Measurements from ENCODE around the gene CDK5. TPM values are rescaled to one million over a fixed set of nuclear protein-coding genes. Genes with fewer than 3 reads are reported as not detected.

The CDK5 gene
- total RNA-seq, 1 experiment from 2014 or later = 19.8 TPM

GRCh38 chr7:151071032-151071866 lies 13.6 kb upstream of the CDK5 start (continued):
- TF ChIP-seq RAD21 (IDR thresholded peaks at IDR 0.05; ENCODE audit: low read depth) (no peak), SP1 (IDR thresholded peaks at IDR 0.05; ENCODE audit: low read depth) (no peak), ELF1 (IDR thresholded peaks at IDR 0.05; ENCODE audit: borderline replicate concordance, low read depth) (no peak), EZH2phosphoT487 (IDR thresholded peaks at IDR 0.05; ENCODE audit: borderline replicate concordance) (no peak)

- TF ChIP-seq ZNF274 (IDR thresholded peaks at IDR 0.05; ENCODE audit: low read depth, low read length) (no peak), JUND (IDR thresholded peaks at IDR 0.05) (no peak), SIN3A (IDR thresholded peaks at IDR 0.05; ENCODE audit: low read depth) (no peak), CTCF (IDR thresholded peaks at IDR 0.05 in 2 of 3, conservative IDR thresholded peaks at IDR 0.05 in 1 of 3; ENCODE audit: borderline replicate concordance in 1 of 3, insufficient read depth in 1 of 3, low read depth in 2 of 3, low read length in 2 of 3) (no peak), EGR1 (IDR thresholded peaks at IDR 0.05; ENCODE audit: low read depth) (no peak), EZH2phosphoT487 (IDR thresholded peaks at IDR 0.05; ENCODE audit: borderline replicate concordance) (no peak), ATF3 (IDR thresholded peaks at IDR 0.05) (no peak), ZBTB33 (IDR thresholded peaks at IDR 0.05; ENCODE audit: extremely low read depth, insufficient replicate concordance, low read length) (no peak)
- Histone ChIP-seq H3K4me1 (ENCODE audit: control insufficient read depth in 1 of 2, insufficient read depth in 2 of 2, low read length in 2 of 2) (no peaks in the 10 kb centered on the region), H3K36me3 (ENCODE audit: control insufficient read depth in 1 of 2, insufficient read depth in 2 of 2, low read length in 2 of 2) (peaks cover 54 to 57% of the 10 kb centered on the region in 2 experiments; a peak in 3 of 4 replicates), H3K4me3 (replicated peaks in 1 of 2; ENCODE audit: low read depth in 1 of 2, low read length in 2 of 2) (no peak overlapping the region), H4K20me1 (ENCODE audit: insufficient read depth) (no peaks in the 10 kb centered on the region), H3K27me3 (ENCODE audit: insufficient read depth, low read length) (no peaks in the 10 kb centered on the region), H3K27ac (ENCODE audit: low read depth, low read length) (no peak overlapping the region), H3K79me2 (ENCODE audit: insufficient read depth, low read length) (peaks cover 23% of the 10 kb centered on the region; the same call in 1 of the 2 replicates), H3K9me2 (ENCODE audit: insufficient read depth) (no peaks in the 10 kb centered on the region), H3K9me3 (ENCODE audit: control insufficient read depth in 1 of 2, insufficient read depth in 1 of 2, low read depth in 1 of 2, low read length in 2 of 2) (no peaks in the 10 kb centered on the region), H3K4me2 (ENCODE audit: low read length) (no peak overlapping the region), H2AFZ (ENCODE audit: low read depth, low read length, poor library complexity, severe bottlenecking) (no peak overlapping the region), H3K9ac (ENCODE audit: low read length) (no peak overlapping the region)
- ChIA-PET POLR2A (no interaction called here), RAD21 (ENCODE audit: low non-redundant PET in 1 of 2, low total read pairs in 2 of 2, uncharacterized antibody in 2 of 2, unreplicated experiment in 2 of 2) (no interaction called here), CTCF (no interaction called here)
- no TSS peak for BruUV-seq (replicated peaks)
- DNase-seq (ENCODE audit: low read depth, low spot score) (no peak), ATAC-seq (no peak)
- intact Hi-C loops (cut with micrococcal nuclease) = no loop called here
Observed at GRCh38 chr7:151070574-151070960, 12.9 kb upstream of the CDK5 start.

All from HCT116 (cell line).